ENCODE data around the gene GRIP2. TPM values are rescaled to one million over a fixed set of nuclear protein-coding genes. Genes with fewer than 3 reads are reported as not detected.
A peak's percentile ranks its signal among the peaks of the same experiment; 100 is the strongest.

Gene GRIP2
- total RNA-seq, 1 donor from 2014 or later = not detected

GRCh38 chr3:14459384-14459783, 80.8 kb downstream of the GRIP2 start:
- no peak overlapping the region for H3K4me3 Mint-ChIP-seq
- Histone ChIP-seq H3K36me3 (no peaks in the 10 kb centered on the region), H3K27me3 (no peaks in the 10 kb centered on the region), H3K9ac (no peak overlapping the region), H3F3A (ENCODE audit: low read depth) (peaks cover 15% of the 10 kb centered on the region), H4K20me1 (ENCODE audit: low read depth) (peaks cover 9% of the 10 kb centered on the region), H3K4me3 (no peak overlapping the region), H3K9me3 (ENCODE audit: low read depth) (no peaks in the 10 kb centered on the region), H2AFZ (replicated peaks) (no peak overlapping the region), H3K79me2 (ENCODE audit: low read depth) (no peaks in the 10 kb centered on the region), H3K4me1 (peaks cover 28% of the 10 kb centered on the region), H3K27ac (no peak overlapping the region), H3K4me2 (no peak overlapping the region)
- peaks cover 6% of the 10 kb centered on the region for H3K36me3 Mint-ChIP-seq
- H3K4me1 Mint-ChIP-seq = peaks cover 44% of the 10 kb centered on the region
- peaks cover 5% of the 10 kb centered on the region for H3K27me3 Mint-ChIP-seq (ENCODE audit: insufficient read depth, low read depth)
- no peaks in the 10 kb centered on the region for H3K9me3 Mint-ChIP-seq
- H3K27ac Mint-ChIP-seq = no peak overlapping the region
- TF ChIP-seq EZH2 (IDR thresholded peaks at IDR 0.05) (no peak), EZH2phosphoT487 (IDR thresholded peaks at IDR 0.05) (no peak), CTCF (IDR thresholded peaks at IDR 0.05) (no peak)
- no peak for DNase-seq (ENCODE audit: low spot score)

- Histone ChIP-seq H3K36me3 (no peaks in the 10 kb centered on the region), H3K4me1 (peaks cover 25% of the 10 kb centered on the region), H3K9ac (no peak overlapping the region), H3K27me3 (no peaks in the 10 kb centered on the region), H4K20me1 (ENCODE audit: low read depth) (peaks cover 7% of the 10 kb centered on the region), H3F3A (ENCODE audit: low read depth) (peaks cover 13% of the 10 kb centered on the region), H3K27ac (no peak overlapping the region), H3K4me3 (no peak overlapping the region), H3K4me2 (no peak overlapping the region), H2AFZ (replicated peaks) (peak overlapping the region; percentile 15), H3K9me3 (ENCODE audit: low read depth) (no peaks in the 10 kb centered on the region), H3K79me2 (ENCODE audit: low read depth) (no peaks in the 10 kb centered on the region)
- H3K36me3 Mint-ChIP-seq = peaks cover 6% of the 10 kb centered on the region
- no peak for DNase-seq (ENCODE audit: low spot score)
- TF ChIP-seq EZH2phosphoT487 (IDR thresholded peaks at IDR 0.05) (no peak), CTCF (IDR thresholded peaks at IDR 0.05) (no peak)
- peaks cover 5% of the 10 kb centered on the region for H3K27me3 Mint-ChIP-seq (ENCODE audit: insufficient read depth, low read depth)
- H3K9me3 Mint-ChIP-seq = no peaks in the 10 kb centered on the region
- peak overlapping the region; percentile 78 for H3K27ac Mint-ChIP-seq
- H3K4me3 Mint-ChIP-seq = no peak overlapping the region
- peaks cover 50% of the 10 kb centered on the region for H3K4me1 Mint-ChIP-seq
These were observed 81.5 kb downstream of the GRIP2 start for GRCh38 chr3:14458434-14459275.

GRCh38 chr3:14457999-14458398, 82.1 kb downstream of the GRIP2 start:
- peaks cover 7% of the 10 kb centered on the region for H3F3A ChIP-seq (ENCODE audit: low read depth)
- H3K27ac Mint-ChIP-seq = peak overlapping the region; percentile 78
- H3K9me3 ChIP-seq (ENCODE audit: low read depth) = no peaks in the 10 kb centered on the region
- no peaks in the 10 kb centered on the region for H3K79me2 ChIP-seq (ENCODE audit: low read depth)
- no peak overlapping the region for H3K4me2 ChIP-seq
- H3K27ac ChIP-seq = no peak overlapping the region
- no peaks in the 10 kb centered on the region for H3K27me3 ChIP-seq
- H2AFZ ChIP-seq (replicated peaks) = peak overlapping the region; percentile 15
- peaks cover 6% of the 10 kb centered on the region for H3K36me3 Mint-ChIP-seq
- H4K20me1 ChIP-seq (ENCODE audit: low read depth) = peaks cover 2% of the 10 kb centered on the region
- peak; percentile 51 for DNase-seq (ENCODE audit: low spot score)
- no peak overlapping the region for H3K4me3 Mint-ChIP-seq
- no peaks in the 10 kb centered on the region for H3K36me3 ChIP-seq
- TF ChIP-seq CTCF (IDR thresholded peaks at IDR 0.05) (no peak), EZH2 (IDR thresholded peaks at IDR 0.05) (no peak), EZH2phosphoT487 (IDR thresholded peaks at IDR 0.05) (no peak)
- peaks cover 5% of the 10 kb centered on the region for H3K27me3 Mint-ChIP-seq (ENCODE audit: insufficient read depth, low read depth)
- H3K4me3 ChIP-seq = no peak overlapping the region
- peaks cover 50% of the 10 kb centered on the region for H3K4me1 Mint-ChIP-seq
- H3K9me3 Mint-ChIP-seq = no peaks in the 10 kb centered on the region
- no peak overlapping the region for H3K9ac ChIP-seq
- H3K4me1 ChIP-seq = peaks cover 19% of the 10 kb centered on the region
